ENCODE measurements around the gene BMERB1.
"Not testable (repeated sequence)": the region's sequence is repeated elsewhere in the genome, so short reads cannot be mapped to it uniquely, and the experiment has no call there.

BMERB1 gene

GRCh38 chr16:15443753-15444152 lies 9.4 kb downstream of the BMERB1 start:
- H3K4me1 Mint-ChIP-seq: peaks cover 7% of the 10 kb centered on the region
- peaks cover 15% of the 10 kb centered on the region for H3K36me3 Mint-ChIP-seq
- H3K4me3 Mint-ChIP-seq: peak overlapping the region; percentile 8
- H3K27ac Mint-ChIP-seq: no peak overlapping the region
- H3K27me3 Mint-ChIP-seq: no peaks in the 10 kb centered on the region
- H3K9me3 Mint-ChIP-seq: peaks cover 4% of the 10 kb centered on the region
- ATAC-seq: peak; percentile 51

- Mint-ChIP-seq H3K27me3 (no peaks in the 10 kb centered on the region), H3K9me3 (peaks cover 4% of the 10 kb centered on the region), H3K36me3 (peaks cover 15% of the 10 kb centered on the region), H3K4me3 (no peak overlapping the region), H3K4me1 (peaks cover 7% of the 10 kb centered on the region), H3K27ac (no peak overlapping the region)
- no peak for ATAC-seq
Measured at GRCh38 chr16:15444264-15444663, 9.9 kb downstream of the BMERB1 start.

GRCh38 chr16:15445450-15445849 lies 11.1 kb downstream of the BMERB1 start:
- peaks cover 7% of the 10 kb centered on the region for H3K4me1 Mint-ChIP-seq
- peaks cover 15% of the 10 kb centered on the region for H3K36me3 Mint-ChIP-seq
- H3K27me3 Mint-ChIP-seq: no peaks in the 10 kb centered on the region
- H3K9me3 Mint-ChIP-seq: peaks cover 4% of the 10 kb centered on the region
- ATAC-seq: no peak
- no peak overlapping the region for H3K27ac Mint-ChIP-seq
- H3K4me3 Mint-ChIP-seq: no peak overlapping the region

GRCh38 chr16:15446901-15447300 lies 12.5 kb downstream of the BMERB1 start:
- Mint-ChIP-seq H3K36me3 (peaks cover 15% of the 10 kb centered on the region), H3K4me1 (peaks cover 7% of the 10 kb centered on the region), H3K9me3 (peaks cover 4% of the 10 kb centered on the region), H3K4me3 (no peak overlapping the region), H3K27ac (no peak overlapping the region), H3K27me3 (no peaks in the 10 kb centered on the region)
- ATAC-seq: no peak

GRCh38 chr16:15450624-15451023 lies 16.2 kb downstream of the BMERB1 start:
- Mint-ChIP-seq H3K27ac (no peak overlapping the region), H3K36me3 (peaks cover 8% of the 10 kb centered on the region), H3K9me3 (no peaks in the 10 kb centered on the region), H3K4me1 (no peaks in the 10 kb centered on the region), H3K27me3 (no peaks in the 10 kb centered on the region), H3K4me3 (no peak overlapping the region)
- no peak for ATAC-seq

GRCh38 chr16:15451098-15451731 lies 16.8 kb downstream of the BMERB1 start:
- H3K4me3 Mint-ChIP-seq: no peak overlapping the region
- H3K27me3 Mint-ChIP-seq: no peaks in the 10 kb centered on the region
- H3K4me1 Mint-ChIP-seq: no peaks in the 10 kb centered on the region
- no peak overlapping the region for H3K27ac Mint-ChIP-seq
- H3K36me3 Mint-ChIP-seq: peaks cover 6% of the 10 kb centered on the region
- no peaks in the 10 kb centered on the region for H3K9me3 Mint-ChIP-seq
- ATAC-seq: no peak

GRCh38 chr16:15452246-15452855 lies 18.0 kb downstream of the BMERB1 start:
- Mint-ChIP-seq H3K27me3 (no peaks in the 10 kb centered on the region), H3K4me3 (no peak overlapping the region), H3K9me3 (peaks cover under 1% of the 10 kb centered on the region), H3K36me3 (peaks cover 6% of the 10 kb centered on the region), H3K4me1 (no peaks in the 10 kb centered on the region), H3K27ac (no peak overlapping the region)
- ATAC-seq: no peak

GRCh38 chr16:15453296-15453695 lies 18.9 kb downstream of the BMERB1 start:
- H3K4me3 Mint-ChIP-seq, H3K4me1 Mint-ChIP-seq, H3K27me3 Mint-ChIP-seq, H3K9me3 Mint-ChIP-seq, H3K36me3 Mint-ChIP-seq, ATAC-seq, H3K27ac Mint-ChIP-seq: not testable (repeated sequence)

- H3K27ac Mint-ChIP-seq, H3K9me3 Mint-ChIP-seq, ATAC-seq, H3K4me3 Mint-ChIP-seq, H3K36me3 Mint-ChIP-seq, H3K27me3 Mint-ChIP-seq, H3K4me1 Mint-ChIP-seq: not testable (repeated sequence)
Measured at GRCh38 chr16:15454933-15455332, 20.5 kb downstream of the BMERB1 start.

- H3K36me3 Mint-ChIP-seq: peaks cover 8% of the 10 kb centered on the region
- no peak overlapping the region for H3K27ac Mint-ChIP-seq
- H3K9me3 Mint-ChIP-seq: peaks cover 5% of the 10 kb centered on the region
- H3K27me3 Mint-ChIP-seq: no peaks in the 10 kb centered on the region
- no peak overlapping the region for H3K4me3 Mint-ChIP-seq
- H3K4me1 Mint-ChIP-seq: no peaks in the 10 kb centered on the region
- no peak for ATAC-seq
Measured at GRCh38 chr16:15457400-15457799, 23.0 kb downstream of the BMERB1 start.

GRCh38 chr16:15457958-15458357 lies 23.6 kb downstream of the BMERB1 start:
- Mint-ChIP-seq H3K9me3 (peaks cover 5% of the 10 kb centered on the region), H3K4me3 (no peak overlapping the region), H3K27ac (no peak overlapping the region), H3K4me1 (no peaks in the 10 kb centered on the region), H3K36me3 (peaks cover 8% of the 10 kb centered on the region), H3K27me3 (no peaks in the 10 kb centered on the region)
- no peak for ATAC-seq

GRCh38 chr16:15459791-15460190 lies 25.4 kb downstream of the BMERB1 start:
- Mint-ChIP-seq H3K4me3 (no peak overlapping the region), H3K4me1 (no peaks in the 10 kb centered on the region), H3K9me3 (peaks cover 5% of the 10 kb centered on the region), H3K27me3 (no peaks in the 10 kb centered on the region), H3K27ac (no peak overlapping the region), H3K36me3 (peaks cover 8% of the 10 kb centered on the region)
- ATAC-seq: no peak

GRCh38 chr16:15460601-15461000 lies 26.2 kb downstream of the BMERB1 start:
- peaks cover 5% of the 10 kb centered on the region for H3K9me3 Mint-ChIP-seq
- H3K4me3 Mint-ChIP-seq: no peak overlapping the region
- peaks cover 8% of the 10 kb centered on the region for H3K36me3 Mint-ChIP-seq
- H3K27ac Mint-ChIP-seq: no peak overlapping the region
- H3K4me1 Mint-ChIP-seq: no peaks in the 10 kb centered on the region
- no peak for ATAC-seq
- no peaks in the 10 kb centered on the region for H3K27me3 Mint-ChIP-seq

- Mint-ChIP-seq H3K4me1 (no peaks in the 10 kb centered on the region), H3K27ac (no peak overlapping the region), H3K27me3 (no peaks in the 10 kb centered on the region), H3K4me3 (no peak overlapping the region), H3K36me3 (peaks cover 8% of the 10 kb centered on the region), H3K9me3 (peaks cover 5% of the 10 kb centered on the region)
- ATAC-seq: no peak
Measured at GRCh38 chr16:15461376-15461775, 27.0 kb downstream of the BMERB1 start.

GRCh38 chr16:15464401-15465186 lies 30.2 kb downstream of the BMERB1 start:
- no peak for ATAC-seq
- no peak overlapping the region for H3K4me3 Mint-ChIP-seq
- H3K4me1 Mint-ChIP-seq: no peaks in the 10 kb centered on the region
- no peaks in the 10 kb centered on the region for H3K27me3 Mint-ChIP-seq
- no peak overlapping the region for H3K27ac Mint-ChIP-seq
- H3K36me3 Mint-ChIP-seq: peaks cover 5% of the 10 kb centered on the region
- no peaks in the 10 kb centered on the region for H3K9me3 Mint-ChIP-seq

GRCh38 chr16:15466131-15466530 lies 31.7 kb downstream of the BMERB1 start:
- Mint-ChIP-seq H3K4me1 (no peaks in the 10 kb centered on the region), H3K27me3 (no peaks in the 10 kb centered on the region), H3K4me3 (no peak overlapping the region), H3K9me3 (no peaks in the 10 kb centered on the region), H3K27ac (no peak overlapping the region), H3K36me3 (peaks cover 5% of the 10 kb centered on the region)
- ATAC-seq: no peak
